Esophagus muscularis mucosa (tissue), 4 donors: Measurements from ENCODE around the gene MAP4K4.

Source experiments
- CTCF ChIP-seq, 3 experiments: fragments of 200-600 bp in 2 of 3; fragments of 450-650 bp in 1 of 3; sonication (generic) in 2 of 3; IDR thresholded peaks; one replicate each; pipeline ENCODE4 v1.5.1; 2017 to 2019; ENCODE audit warnings: antibody characterized with exemption in 3 of 3, mild to moderate bottlenecking in 2 of 3, moderate library complexity in 1 of 3
- EP300 ChIP-seq: sonication (generic); formaldehyde crosslinking; IDR thresholded peaks from one replicate; pipeline ENCODE4 v1.6.1; 2017; ENCODE audit warnings: antibody characterized with exemption
- POLR2AphosphoS5 ChIP-seq, 2 donors: sonication (generic); formaldehyde crosslinking; IDR thresholded peaks; one replicate each; pipeline ENCODE4 v1.6.1; 2017; ENCODE audit warnings: antibody characterized with exemption in 2 of 2

DNA sequence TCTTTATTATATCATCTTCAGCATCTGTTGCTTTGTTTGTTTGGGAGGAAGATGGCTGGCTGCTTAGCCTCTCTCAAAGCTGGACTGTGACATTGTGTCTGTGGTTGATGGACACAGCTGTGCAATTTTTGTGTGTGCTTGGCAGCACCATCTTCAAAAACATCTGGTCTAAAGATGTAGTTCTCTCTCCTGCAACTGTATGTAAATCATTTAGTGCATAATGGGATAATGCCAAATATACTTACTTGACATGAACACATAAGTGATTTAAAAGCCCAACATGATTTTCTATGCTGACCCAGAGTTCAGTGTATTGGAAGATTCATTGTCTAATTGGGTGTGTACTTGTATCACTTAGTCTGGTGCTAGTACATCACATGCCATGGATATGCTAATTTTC lies 112.2 kb downstream of the MAP4K4 start:
- TF ChIP-seq CTCF (IDR thresholded peaks at IDR 0.05), result no peak
- TF ChIP-seq EP300, result no peak
- TF ChIP-seq POLR2AphosphoS5 (IDR thresholded peaks at IDR 0.05), result no peak
